Ovary (tissue), 9 donors: Measurements from ENCODE around the gene YIPF2. TPM values are rescaled to one million over a fixed set of nuclear protein-coding genes. Genes with fewer than 3 reads are reported as not detected.

Experiments used
- DNase-seq, 5 donors: peaks; one replicate each; pipeline ENCODE4 v3.0.0-alpha.2; 2019 to 2020
- H3K27ac ChIP-seq, 2 donors: fragments of 200-600 bp; one replicate each; pipeline versions ENCODE4 v1.5.1 to v1.8.0; 2019 to 2022
- H3K27me3 ChIP-seq: fragments of 200-600 bp; one replicate; pipeline ENCODE4 v1.8.0; 2022
- H3K36me3 ChIP-seq: fragments of 200-600 bp; sonication (generic); one replicate; pipeline ENCODE4 v1.5.1; 2019
- H3K4me1 ChIP-seq: one replicate; pipeline ENCODE4 v1.8.1; 2013; ENCODE audit warnings: mild to moderate bottlenecking, moderate library complexity; ENCODE audit not compliant: insufficient read depth
- H3K4me3 ChIP-seq: fragments of 200-600 bp; sonication (generic); one replicate; pipeline ENCODE4 v1.5.1; 2017
- H3K9me3 ChIP-seq, 2 donors: fragments of 200-600 bp in 1 of 2; sonication (generic) in 1 of 2; one replicate each; pipeline versions ENCODE4 v1.5.1 to v1.8.1; 2013 to 2019; ENCODE audit warnings: mild to moderate bottlenecking in 1 of 2, moderate library complexity in 1 of 2
- CTCF ChIP-seq, 3 donors: fragments of 450-650 bp in 2 of 3; fragments of 200-600 bp in 1 of 3; IDR thresholded peaks; one replicate each; pipeline versions ENCODE4 v1.5.1 to v1.8.0; 2016 to 2022; ENCODE audit warnings: antibody characterized with exemption in 3 of 3, mild to moderate bottlenecking in 1 of 3
- EP300 ChIP-seq: sonication (generic); formaldehyde crosslinking; IDR thresholded peaks from one replicate; pipeline ENCODE4 v1.6.1; 2017; ENCODE audit warnings: antibody characterized with exemption
- POLR2A ChIP-seq: fragments of 450-650 bp; IDR thresholded peaks from one replicate; pipeline ENCODE4 v1.6.1; 2017; ENCODE audit warnings: antibody characterized with exemption, mild to moderate bottlenecking, moderate library complexity
- WGBS, 3 donors: extraction: QIAGEN DNeasy Blood & Tissue Kit in 1 of 3; methylation state at CpG; one replicate each; pipeline versions ENCODE4 v1.1.5 to v1.1.7; 2013 to 2017; 5-methylcytosine and 5-hydroxymethylcytosine counted together
- intact Hi-C, 4 donors: fragments of 100-400 bp; cut with DNase I; formaldehyde crosslinking; loops; one replicate each; pipeline versions ENCODE4 v1.11.0 to v1.15.1; 2022 to 2023
- polyA plus RNA-seq, 2 donors: library from polyadenylated mRNA; stranded (reverse); fragments of 200-250 nt in 1 of 2; fragments of 350-450 nt in 1 of 2; fragmentation: Illumina TruSeq in 1 of 2; extraction: RNeasy Lipid Tissue Mini Kit (QIAGEN cat#74804) in 1 of 2; gene quantifications; one replicate each; pipeline ENCODE4 v1.2.3, GENCODE V29; 2013 to 2014
- total RNA-seq, 7 donors: library from RNA; depleted of rRNA in 2 of 7; stranded (reverse); fragments of >200 nt in 2 of 7; fragmentation: NEBNext Ultra II Directional in 3 of 7; extraction: Animal tissue kit (Norgen Biotek cat#: 25700) in 3 of 7; gene quantifications; one replicate each; pipeline versions ENCODE4 v1.1.0 to v1.2.4, GENCODE V29; 2016 to 2023
- donor health status: DM: no; HTN: no; CAD: no; lungs with moderate emphysema.
- donor health status: DM: no; HTN: no; CAD: no.
- donor health status: Bipolar disorder and iron deficiency.
- donor health status: DM: yes; HTN: yes; CAD: no.
- donor health status: DM: no; HTN: no; CAD: no.
- donor health status: DM: yes; HTN: yes; CAD: no.

The YIPF2 gene
- total and polyA plus RNA-seq, 9 donors: 10.3 to 66.4 (median 45.7) TPM

GRCh38 chr19:10920288-10920655 lies 8.2 kb downstream of the YIPF2 start:
- DNase-seq: no peak
- no peaks in the 10 kb centered on the region for H3K36me3 ChIP-seq
- intact Hi-C loops: loop anchor here in 1 of 4 donors (10.0 kb wide), 1 partner anchor 45 kb away; the partner anchor contains the start of gene CARM1
- no peaks in the 10 kb centered on the region for H3K4me1 ChIP-seq
- TF ChIP-seq CTCF (IDR thresholded peaks at IDR 0.05) (no peak), POLR2A (no peak), EP300 (no peak)
- no peaks in the 10 kb centered on the region for H3K27me3 ChIP-seq
- H3K9me3 ChIP-seq: no peaks in the 10 kb centered on the region
- no peak overlapping the region for H3K4me3 ChIP-seq
- WGBS, 3 donors: 87 to 91% (median 89%) methylated on average over 8 to 10 of the region's 10 CpGs
- H3K27ac ChIP-seq: no peak overlapping the region

GRCh38 chr19:10919352-10920287 lies 8.8 kb downstream of the YIPF2 start:
- H3K36me3 ChIP-seq: no peaks in the 10 kb centered on the region
- intact Hi-C loops: loop anchor here in 1 of 4 donors (10.0 kb wide), 1 partner anchor 45 kb away; the partner anchor contains the start of gene CARM1

GRCh38 chr19:10918359-10918758 lies 10.1 kb downstream of the YIPF2 start:
- no peaks in the 10 kb centered on the region for H3K9me3 ChIP-seq
- WGBS, 3 donors: 86 to 90% (median 88%) methylated on average over 11 of the region's 11 CpGs
- no peak overlapping the region for H3K4me3 ChIP-seq
- no peak for DNase-seq
- no peaks in the 10 kb centered on the region for H3K36me3 ChIP-seq
- H3K4me1 ChIP-seq: no peaks in the 10 kb centered on the region
- intact Hi-C loops: no loop called here
- no peaks in the 10 kb centered on the region for H3K27me3 ChIP-seq
- H3K27ac ChIP-seq: no peak overlapping the region
- TF ChIP-seq EP300: no peak
- TF ChIP-seq CTCF (IDR thresholded peaks at IDR 0.05): no peak
- TF ChIP-seq POLR2A: no peak

More at GRCh38 chr19:10919352-10920287, 8.8 kb downstream of the YIPF2 start:
- DNase-seq: no peak
- WGBS, 3 donors: 65 to 69% (median 67%) methylated on average over 26 of the region's 26 CpGs
- H3K4me3 ChIP-seq: no peak overlapping the region
- no peak overlapping the region for H3K27ac ChIP-seq
- no peaks in the 10 kb centered on the region for H3K4me1 ChIP-seq
- H3K9me3 ChIP-seq: no peaks in the 10 kb centered on the region
- TF ChIP-seq CTCF (IDR thresholded peaks at IDR 0.05) (no peak), EP300 (no peak), POLR2A (no peak)
- no peaks in the 10 kb centered on the region for H3K27me3 ChIP-seq

- Histone ChIP-seq H3K27me3 (no peaks in the 10 kb centered on the region), H3K27ac (no peak overlapping the region), H3K9me3 (no peaks in the 10 kb centered on the region), H3K36me3 (no peaks in the 10 kb centered on the region), H3K4me3 (no peak overlapping the region), H3K4me1 (no peaks in the 10 kb centered on the region)
- WGBS, 3 donors: 87 to 99% (median 93%) methylated on average over 6 of the region's 6 CpGs
- no peak for TF ChIP-seq EP300
- TF ChIP-seq POLR2A: no peak
- no peak for TF ChIP-seq CTCF (IDR thresholded peaks at IDR 0.05)
- no peak for DNase-seq
- intact Hi-C loops: no loop called here
These were observed 11.8 kb downstream of the YIPF2 start for GRCh38 chr19:10916602-10917001.
